AG04450 (cell line): ENCODE measurements around the gene USP11. TPM values are rescaled to one million over a fixed set of nuclear protein-coding genes. Genes with fewer than 3 reads are reported as not detected.

Experiments used
- CTCF ChIA-PET: fragments of 300-600, 350-600 bp; formaldehyde crosslinking; extraction: SDS; loops from one replicate; lab custom pipeline; 2022; ENCODE audit warnings: antibody characterized with exemption, inconsistent platforms; lab: Charles Lee
- POLR2A ChIA-PET: fragments of 350-600 bp; formaldehyde crosslinking; extraction: SDS; loops from one replicate; lab custom pipeline; 2021; ENCODE audit warnings: antibody characterized with exemption, inconsistent platforms; lab: Yijun Ruan, JAX
- DNase-seq: peaks from one replicate; pipeline ENCODE4 v3.0.0-alpha.2; 2011; ENCODE audit warnings: low read depth, low spot score
- H3K27ac ChIP-seq: one replicate; pipeline ENCODE4 v1.5.1; 2012; ENCODE audit warnings: low read depth, low read length, control low read depth
- H3K27me3 ChIP-seq: one replicate; pipeline ENCODE4 v1.6.0; 2012; ENCODE audit warnings: low read length; ENCODE audit not compliant: control insufficient read depth, insufficient read depth
- H3K4me3 ChIP-seq: 2 replicates; pipeline ENCODE4 v1.5.1; 2011; ENCODE audit warnings: mild to moderate bottlenecking, low read depth, low read length, control low read depth
- H3K9me3 ChIP-seq: 2 replicates; pipeline ENCODE4 v1.5.1; 2012; ENCODE audit warnings: low read length; ENCODE audit not compliant: control insufficient read depth, insufficient read depth
- polyA plus RNA-seq: library from polyadenylated mRNA; depleted of rRNA; stranded (reverse); fragments of >200 nt; gene quantifications from 2 replicates; pipeline ENCODE4 v1.2.3, GENCODE V29; 2011; rRNA removed
- small RNA-seq: library from RNA; depleted of rRNA; stranded (forward); fragments of <200 nt; gene quantifications from one replicate; pipeline ENCODE3, GENCODE V24; 2012; ENCODE audit warnings: low read depth; ENCODE audit not compliant: insufficient read length
- TF ChIP-seq, protein P1 (sequence below): IDR thresholded peaks from 2 replicates; pipeline ENCODE4 v1.5.1; 2011; ENCODE audit warnings: low read depth, low read length, control low read depth, inconsistent platforms

USP11 gene
- polyA plus RNA-seq, 1 experiment = 31.5 TPM

DNA sequence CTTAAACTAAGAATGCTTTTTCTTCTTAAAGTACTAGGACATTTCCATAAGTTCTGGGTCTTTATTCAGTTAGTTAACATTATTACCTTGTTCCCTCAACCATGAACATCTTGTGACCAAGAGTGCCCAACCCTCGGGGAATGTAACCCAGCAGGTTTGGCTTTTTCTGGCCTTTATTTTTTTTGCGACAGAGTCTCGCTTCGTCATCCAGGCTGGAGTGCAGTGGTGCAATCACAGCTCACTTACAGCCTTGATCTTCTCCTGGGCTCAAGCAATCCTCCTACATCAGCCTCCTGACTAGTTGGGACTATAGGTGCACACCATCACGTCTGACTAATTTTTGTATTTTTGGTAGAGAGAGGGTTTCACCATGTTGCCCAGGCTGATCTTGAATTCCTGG is 65.1 kb downstream of the USP11 start:
- CTCF ChIA-PET = no interaction called here

More for the DNA sequence above, 65.1 kb downstream of the USP11 start:
- TF ChIP-seq, protein P1, sequence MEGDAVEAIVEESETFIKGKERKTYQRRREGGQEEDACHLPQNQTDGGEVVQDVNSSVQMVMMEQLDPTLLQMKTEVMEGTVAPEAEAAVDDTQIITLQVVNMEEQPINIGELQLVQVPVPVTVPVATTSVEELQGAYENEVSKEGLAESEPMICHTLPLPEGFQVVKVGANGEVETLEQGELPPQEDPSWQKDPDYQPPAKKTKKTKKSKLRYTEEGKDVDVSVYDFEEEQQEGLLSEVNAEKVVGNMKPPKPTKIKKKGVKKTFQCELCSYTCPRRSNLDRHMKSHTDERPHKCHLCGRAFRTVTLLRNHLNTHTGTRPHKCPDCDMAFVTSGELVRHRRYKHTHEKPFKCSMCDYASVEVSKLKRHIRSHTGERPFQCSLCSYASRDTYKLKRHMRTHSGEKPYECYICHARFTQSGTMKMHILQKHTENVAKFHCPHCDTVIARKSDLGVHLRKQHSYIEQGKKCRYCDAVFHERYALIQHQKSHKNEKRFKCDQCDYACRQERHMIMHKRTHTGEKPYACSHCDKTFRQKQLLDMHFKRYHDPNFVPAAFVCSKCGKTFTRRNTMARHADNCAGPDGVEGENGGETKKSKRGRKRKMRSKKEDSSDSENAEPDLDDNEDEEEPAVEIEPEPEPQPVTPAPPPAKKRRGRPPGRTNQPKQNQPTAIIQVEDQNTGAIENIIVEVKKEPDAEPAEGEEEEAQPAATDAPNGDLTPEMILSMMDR = no peak
- Histone ChIP-seq H3K27me3 (peaks cover 2% of the 10 kb centered on the region), H3K4me3 (no peak overlapping the region), H3K27ac (no peak overlapping the region), H3K9me3 (no peaks in the 10 kb centered on the region)
- POLR2A ChIA-PET = no interaction called here
- no peak for DNase-seq

Small RNAs within 50 kb of the gene (small RNA-seq; reads per million reads assigned to genes)
- not detected for gene RN7SL785P

Other genes starting within 250 kb of the USP11 start
- gene RGN, start 154.6 kb upstream of the USP11 start, polyA plus RNA-seq = 1.7 and 2.1 TPM in 2 replicates
- gene NDUFB11, start 88.3 kb upstream of the USP11 start, polyA plus RNA-seq = 51.1 and 56.5 TPM in 2 replicates
- gene RBM10, start 87.8 kb upstream of the USP11 start, polyA plus RNA-seq = 19.6 and 23.1 TPM in 2 replicates
- 196 and 241 TPM in 2 replicates for gene UBA1, start 39.2 kb upstream of the USP11 start, polyA plus RNA-seq
- gene CDK16, start 14.3 kb upstream of the USP11 start, polyA plus RNA-seq = 89.9 and 106 TPM in 2 replicates
- gene ZNF157, start 137.6 kb downstream of the USP11 start, polyA plus RNA-seq = 0.07 and 0.10 TPM in 2 replicates